GM18870 (cell line): ENCODE measurements around the gene PCDHGA1.

ENCODE experiments used
- ATAC-seq: cut with Tn5 transposase; IDR thresholded peaks from one replicate; pipeline ENCODE4 v1.9.1; 2021; ENCODE audit warnings: moderate library complexity; ENCODE audit not compliant: unreplicated experiment

The PCDHGA1 gene

DNA sequence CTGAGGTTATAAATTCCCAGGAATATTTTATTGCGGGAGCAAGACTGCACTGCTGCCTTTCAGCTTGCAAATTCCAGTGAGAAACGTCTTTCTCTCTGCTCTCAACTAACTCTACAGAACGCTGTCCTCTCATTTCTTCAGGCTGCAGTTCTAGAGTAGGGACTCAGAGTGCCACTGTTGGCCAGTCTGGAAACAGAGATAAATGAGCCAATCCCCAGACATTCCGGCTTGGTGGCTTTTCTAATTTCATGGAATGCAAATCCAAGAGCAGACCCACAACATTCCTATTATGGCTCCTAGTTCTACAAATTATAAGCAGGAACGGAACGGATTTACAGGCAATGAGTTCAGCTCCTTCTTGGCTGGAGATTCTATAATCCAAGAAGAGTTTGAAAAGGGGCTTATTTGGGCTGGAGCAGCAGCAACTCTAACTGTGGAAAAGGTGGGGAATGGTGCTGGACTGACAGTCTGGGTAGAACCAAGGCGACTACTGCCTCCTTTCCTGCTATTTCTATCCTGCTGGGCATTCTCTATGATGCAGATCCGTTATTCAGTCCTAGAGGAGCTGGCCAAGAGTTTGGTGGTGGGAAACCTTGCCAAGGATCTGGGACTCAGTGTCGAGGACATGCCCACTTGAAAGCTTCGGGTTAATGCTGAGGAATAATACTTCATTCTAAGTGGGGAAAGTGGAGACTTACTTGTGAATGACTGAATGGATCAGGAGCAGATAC is 109.3 kb downstream of the PCDHGA1 start:
- ATAC-seq = no peak

DNA sequence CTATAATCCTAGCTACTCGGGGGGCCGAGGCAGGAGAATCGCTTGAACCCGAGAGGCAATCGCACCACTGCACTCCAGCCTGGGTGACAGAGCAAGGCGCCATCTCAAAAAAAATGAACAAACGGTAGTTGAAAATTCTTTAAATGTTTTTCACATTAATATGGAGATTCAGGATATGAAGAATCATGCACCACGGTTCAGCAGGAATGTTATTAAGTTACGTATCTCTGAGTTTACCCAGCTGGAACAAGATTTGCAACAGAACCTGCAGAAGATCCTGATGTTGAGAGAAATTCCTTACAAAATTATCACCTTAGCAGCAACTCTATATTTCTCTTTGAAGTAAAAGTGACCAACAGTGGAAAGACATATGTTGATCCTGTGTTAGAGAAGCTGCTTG is 110.0 kb downstream of the PCDHGA1 start:
- ATAC-seq = no peak

DNA sequence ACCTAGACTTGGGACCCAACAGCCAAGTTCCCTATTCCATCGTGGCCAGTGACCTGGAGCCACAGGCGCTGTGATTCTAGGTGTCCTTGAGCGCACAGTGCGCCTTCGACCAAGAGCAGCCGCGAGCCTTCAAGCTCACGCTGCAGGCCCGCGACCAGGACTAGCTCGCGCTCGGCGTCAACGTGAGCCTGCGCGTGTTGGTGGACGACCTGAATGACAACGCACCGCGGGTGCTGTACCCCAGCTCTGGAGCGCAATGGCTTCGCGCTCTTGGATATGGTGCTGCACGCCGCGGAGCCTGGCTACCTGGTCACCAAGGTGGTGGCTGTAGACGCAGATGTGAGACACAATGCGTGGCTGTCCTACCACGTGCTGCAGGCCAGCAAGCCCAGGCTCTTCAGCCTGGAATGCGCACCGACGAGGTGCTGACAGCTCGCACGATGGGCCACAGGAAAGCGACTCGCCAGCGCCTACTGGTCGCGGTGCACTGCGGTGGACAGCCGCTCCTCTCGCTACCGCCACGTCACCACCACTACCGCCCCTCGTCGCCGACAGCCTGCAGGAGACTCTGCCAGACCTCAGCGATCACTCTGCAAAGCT is 111.4 kb downstream of the PCDHGA1 start:
- no peak for ATAC-seq

DNA sequence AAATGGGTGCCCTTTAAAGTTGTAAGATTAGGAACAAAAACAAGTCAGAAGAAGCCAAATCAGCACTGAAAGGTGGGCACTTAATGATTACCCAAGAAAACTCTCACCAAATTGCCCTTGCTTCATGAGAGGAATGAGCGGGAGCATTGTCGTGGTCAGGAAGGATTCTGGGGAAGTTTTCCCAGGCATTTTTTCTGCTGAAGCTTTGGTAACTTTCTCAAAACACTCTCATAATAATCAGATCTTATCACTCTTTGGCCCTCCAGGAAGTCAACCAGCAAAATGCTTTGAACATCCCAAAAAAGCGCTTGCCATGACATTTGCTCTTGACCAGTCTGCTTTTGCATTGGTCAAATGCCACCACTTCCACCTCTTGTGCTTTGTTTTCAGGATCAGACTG is 135.0 kb downstream of the PCDHGA1 start:
- ATAC-seq = no peak

DNA sequence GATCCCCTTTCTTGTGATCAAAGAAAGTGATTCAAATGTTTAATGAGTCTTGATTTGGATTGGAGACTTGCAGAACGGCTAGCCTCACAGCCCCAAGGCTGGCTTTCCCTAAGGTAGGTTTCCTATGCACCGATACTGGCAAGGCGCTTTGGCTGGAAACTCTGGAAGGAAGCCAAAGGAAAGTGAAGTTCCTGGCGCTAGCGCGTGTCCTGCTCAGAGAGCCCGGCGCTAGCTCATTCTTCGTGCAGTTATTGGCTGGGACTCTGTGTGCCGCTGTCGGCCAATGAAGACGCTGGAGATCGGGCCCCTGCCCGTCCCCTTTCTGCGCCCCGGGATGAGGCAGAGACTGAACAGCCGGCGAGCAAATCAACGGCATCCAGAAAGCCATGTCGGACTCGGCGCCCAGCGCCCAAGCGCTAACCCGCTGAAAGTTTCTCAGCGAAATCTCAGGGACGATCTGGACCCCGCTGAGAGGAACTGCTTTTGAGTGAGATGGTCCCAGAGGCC is 145.4 kb downstream of the PCDHGA1 start, which contains the start of gene PCDHGC3:
PCDHGC3 (plus strand) TSS at position 342 of the 507 bp plus-strand sequence; CDS start at position 493, 151 bp downstream.
- ATAC-seq = peak; percentile 86

DNA sequence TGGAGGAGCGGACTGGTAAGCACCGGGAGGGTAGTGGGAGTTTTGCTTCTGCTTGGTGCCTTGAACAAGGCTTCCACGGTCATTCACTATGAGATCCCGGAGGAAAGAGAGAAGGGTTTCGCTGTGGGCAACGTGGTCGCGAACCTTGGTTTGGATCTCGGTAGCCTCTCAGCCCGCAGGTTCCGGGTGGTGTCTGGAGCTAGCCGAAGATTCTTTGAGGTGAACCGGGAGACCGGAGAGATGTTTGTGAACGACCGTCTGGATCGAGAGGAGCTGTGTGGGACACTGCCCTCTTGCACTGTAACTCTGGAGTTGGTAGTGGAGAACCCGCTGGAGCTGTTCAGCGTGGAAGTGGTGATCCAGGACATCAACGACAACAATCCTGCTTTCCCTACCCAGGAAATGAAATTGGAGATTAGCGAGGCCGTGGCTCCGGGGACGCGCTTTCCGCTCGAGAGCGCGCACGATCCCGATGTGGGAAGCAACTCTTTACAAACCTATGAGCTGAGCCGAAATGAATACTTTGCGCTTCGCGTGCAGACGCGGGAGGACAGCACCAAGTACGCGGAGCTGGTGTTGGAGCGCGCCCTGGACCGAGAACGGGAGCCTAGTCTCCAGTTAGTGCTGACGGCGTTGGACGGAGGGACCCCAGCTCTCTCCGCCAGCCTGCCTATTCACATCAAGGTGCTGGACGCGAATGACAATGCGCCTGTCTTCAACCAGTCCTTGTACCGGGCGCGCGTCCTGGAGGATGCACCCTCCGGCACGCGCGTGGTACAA is 146.0 kb downstream of the PCDHGA1 start:
- peak; percentile 24 for ATAC-seq

DNA sequence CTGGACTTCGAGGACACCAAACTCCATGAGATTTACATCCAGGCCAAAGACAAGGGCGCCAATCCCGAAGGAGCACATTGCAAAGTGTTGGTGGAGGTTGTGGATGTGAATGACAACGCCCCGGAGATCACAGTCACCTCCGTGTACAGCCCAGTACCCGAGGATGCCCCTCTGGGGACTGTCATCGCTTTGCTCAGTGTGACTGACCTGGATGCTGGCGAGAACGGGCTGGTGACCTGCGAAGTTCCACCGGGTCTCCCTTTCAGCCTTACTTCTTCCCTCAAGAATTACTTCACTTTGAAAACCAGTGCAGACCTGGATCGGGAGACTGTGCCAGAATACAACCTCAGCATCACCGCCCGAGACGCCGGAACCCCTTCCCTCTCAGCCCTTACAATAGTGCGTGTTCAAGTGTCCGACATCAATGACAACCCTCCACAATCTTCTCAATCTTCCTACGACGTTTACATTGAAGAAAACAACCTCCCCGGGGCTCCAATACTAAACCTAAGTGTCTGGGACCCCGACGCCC is 146.8 kb downstream of the PCDHGA1 start:
- ATAC-seq = no peak

DNA sequence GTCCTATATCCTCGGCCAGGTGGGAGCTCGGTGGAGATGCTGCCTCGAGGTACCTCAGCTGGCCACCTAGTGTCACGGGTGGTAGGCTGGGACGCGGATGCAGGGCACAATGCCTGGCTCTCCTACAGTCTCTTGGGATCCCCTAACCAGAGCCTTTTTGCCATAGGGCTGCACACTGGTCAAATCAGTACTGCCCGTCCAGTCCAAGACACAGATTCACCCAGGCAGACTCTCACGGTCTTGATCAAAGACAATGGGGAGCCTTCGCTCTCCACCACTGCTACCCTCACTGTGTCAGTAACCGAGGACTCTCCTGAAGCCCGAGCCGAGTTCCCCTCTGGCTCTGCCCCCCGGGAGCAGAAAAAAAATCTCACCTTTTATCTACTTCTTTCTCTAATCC is 147.5 kb downstream of the PCDHGA1 start:
- ATAC-seq = no peak

DNA sequence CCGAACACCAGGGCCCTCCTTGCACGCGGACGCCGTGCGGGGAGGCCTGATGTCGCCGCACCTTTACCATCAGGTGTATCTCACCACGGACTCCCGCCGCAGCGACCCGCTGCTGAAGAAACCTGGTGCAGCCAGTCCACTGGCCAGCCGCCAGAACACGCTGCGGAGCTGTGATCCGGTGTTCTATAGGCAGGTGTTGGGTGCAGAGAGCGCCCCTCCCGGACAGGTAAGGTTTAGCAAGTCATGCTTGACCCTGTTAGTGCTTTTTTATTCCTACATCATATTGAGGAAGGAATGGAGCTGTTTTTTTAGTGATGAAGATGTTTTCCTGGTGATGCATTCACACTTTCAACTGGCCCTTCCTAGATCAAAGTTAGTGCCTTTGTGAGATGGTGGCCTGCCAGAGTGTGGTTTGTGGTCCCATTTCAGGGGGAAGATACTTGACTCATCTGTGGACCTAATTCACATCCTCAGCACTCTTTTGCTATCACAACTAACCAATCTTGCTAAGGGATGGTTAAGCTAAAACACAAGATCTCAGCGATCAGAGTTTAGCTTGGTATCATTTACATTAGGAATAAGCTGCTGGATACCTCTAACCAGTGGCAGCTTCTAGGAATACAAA is 148.1 kb downstream of the PCDHGA1 start:
- no peak for ATAC-seq

DNA sequence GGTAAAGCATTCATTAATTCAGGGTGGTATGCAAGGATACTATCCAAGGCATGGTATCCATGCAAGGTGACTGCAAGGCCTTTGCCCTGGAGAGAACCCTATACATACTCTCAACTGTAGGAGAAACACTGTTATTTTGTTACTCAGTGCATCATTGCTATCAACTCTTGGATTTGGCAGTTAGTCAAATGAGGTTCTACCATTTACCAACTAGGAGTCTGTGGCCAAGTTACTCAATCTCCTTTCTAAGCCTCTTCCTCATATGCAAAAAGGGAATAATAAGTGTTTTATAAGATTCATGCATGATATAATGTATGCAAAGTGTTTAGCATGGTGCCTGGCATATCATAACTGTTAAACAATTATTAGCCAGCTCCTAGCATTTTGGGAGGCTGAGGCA is 149.5 kb downstream of the PCDHGA1 start:
- no peak for ATAC-seq

DNA sequence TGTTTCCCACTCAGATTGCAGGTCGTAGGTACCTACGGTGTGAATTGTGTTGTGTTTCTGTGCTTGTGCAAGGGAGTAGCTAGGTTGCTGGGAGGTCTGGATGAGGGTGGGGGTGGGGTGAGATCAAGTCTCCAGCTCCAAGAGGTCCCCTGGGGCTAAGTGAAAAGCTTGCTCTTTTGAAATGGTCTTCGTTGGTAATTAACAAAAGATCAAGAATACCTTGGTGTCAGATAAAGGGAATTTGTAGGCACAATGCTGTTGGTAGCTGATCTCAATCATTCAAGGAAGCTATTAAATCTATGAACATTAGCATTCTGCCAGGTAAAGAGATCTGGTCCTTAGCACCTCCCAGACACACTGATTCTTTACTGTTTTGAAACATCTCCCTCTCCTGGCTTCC is 153.6 kb downstream of the PCDHGA1 start:
- ATAC-seq = no peak

DNA sequence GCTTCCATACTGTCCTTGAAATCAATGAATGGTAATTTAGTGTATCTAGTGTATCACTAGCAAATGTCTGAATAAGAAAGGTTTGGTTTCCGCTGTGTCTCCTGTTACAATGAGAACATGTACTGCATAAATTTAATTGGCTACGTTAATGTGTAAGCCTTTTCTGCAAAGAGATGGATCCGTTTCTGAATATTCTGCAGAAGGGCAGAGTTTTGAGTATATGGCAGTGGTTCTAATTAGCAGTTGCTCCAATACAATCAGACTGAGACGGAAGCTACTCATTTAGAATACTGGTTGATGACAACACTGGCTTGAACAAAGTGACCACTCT is 154.0 kb downstream of the PCDHGA1 start:
- ATAC-seq = no peak

DNA sequence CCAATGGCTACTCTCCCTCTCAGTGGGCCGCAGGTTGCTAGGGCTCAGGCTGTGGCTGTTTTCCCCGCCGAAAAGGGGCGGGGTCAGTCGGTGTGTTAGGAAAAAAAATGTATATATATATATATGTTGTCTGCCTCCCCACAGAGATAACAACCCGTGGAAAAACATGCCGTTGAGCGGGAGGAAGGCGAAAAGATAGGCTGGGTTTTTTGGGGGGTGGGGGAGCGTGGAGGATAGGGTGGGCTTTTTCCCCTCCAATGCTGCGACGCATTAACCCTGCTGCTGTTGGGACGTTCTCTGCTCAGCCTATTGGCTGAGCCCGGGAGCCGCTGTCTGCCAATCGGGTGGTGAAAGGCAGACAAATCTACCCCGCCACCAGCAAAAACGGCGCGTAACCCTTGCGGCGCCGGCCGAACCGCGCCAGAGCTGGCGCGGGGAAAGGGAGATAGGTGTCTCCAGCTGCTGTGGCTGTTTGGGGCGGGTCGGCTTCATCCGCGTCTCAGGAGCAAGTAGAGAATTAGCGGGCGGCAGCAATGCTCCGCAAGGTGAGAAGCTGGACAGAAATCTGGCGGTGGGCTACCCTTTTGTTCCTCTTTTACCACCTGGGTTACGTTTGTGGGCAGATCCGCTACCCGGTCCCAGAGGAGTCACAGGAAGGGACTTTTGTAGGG is 154.5 kb downstream of the PCDHGA1 start, which contains the start of gene PCDHGC4:
PCDHGC4 (plus strand) TSS at position 390 of the 671 bp plus-strand sequence; CDS start at position 534, 144 bp downstream.
- ATAC-seq = no peak

DNA sequence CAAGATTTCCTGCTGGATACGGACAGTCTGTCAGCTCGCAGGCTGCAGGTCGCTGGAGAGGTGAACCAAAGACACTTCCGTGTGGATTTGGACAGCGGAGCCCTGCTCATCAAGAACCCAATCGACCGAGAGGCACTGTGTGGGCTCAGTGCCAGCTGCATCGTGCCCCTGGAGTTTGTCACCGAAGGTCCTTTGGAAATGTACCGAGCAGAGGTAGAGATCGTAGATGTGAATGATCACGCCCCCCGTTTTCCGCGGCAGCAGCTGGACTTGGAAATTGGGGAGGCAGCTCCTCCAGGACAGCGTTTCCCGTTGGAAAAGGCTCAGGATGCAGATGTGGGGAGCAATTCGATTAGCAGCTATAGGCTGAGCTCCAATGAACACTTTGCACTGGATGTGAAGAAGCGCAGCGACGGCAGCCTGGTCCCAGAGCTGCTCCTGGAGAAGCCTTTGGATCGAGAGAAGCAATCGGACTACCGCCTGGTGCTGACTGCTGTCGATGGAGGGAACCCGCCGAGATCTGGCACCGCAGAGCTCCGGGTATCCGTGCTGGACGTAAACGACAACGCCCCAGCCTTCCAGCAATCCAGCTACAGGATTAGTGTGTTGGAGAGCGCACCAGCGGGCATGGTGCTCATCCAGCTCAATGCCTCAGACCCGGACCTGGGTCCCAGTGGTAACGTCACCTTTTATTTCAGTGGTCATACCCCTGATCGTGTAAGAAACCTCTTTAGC is 155.2 kb downstream of the PCDHGA1 start:
- ATAC-seq = no peak

DNA sequence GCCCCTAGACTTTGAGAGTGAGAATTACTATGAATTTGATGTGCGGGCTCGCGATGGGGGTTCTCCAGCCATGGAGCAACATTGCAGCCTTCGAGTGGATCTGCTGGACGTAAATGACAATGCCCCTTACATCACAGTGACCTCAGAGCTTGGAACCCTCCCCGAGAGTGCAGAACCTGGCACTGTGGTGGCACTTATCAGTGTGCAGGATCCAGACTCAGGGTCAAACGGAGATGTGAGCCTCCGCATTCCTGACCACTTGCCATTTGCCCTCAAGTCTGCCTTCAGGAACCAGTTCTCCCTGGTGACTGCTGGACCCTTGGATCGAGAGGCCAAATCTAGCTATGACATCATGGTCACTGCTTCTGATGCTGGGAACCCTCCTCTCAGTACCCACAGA is 155.8 kb downstream of the PCDHGA1 start:
- no peak for ATAC-seq

DNA sequence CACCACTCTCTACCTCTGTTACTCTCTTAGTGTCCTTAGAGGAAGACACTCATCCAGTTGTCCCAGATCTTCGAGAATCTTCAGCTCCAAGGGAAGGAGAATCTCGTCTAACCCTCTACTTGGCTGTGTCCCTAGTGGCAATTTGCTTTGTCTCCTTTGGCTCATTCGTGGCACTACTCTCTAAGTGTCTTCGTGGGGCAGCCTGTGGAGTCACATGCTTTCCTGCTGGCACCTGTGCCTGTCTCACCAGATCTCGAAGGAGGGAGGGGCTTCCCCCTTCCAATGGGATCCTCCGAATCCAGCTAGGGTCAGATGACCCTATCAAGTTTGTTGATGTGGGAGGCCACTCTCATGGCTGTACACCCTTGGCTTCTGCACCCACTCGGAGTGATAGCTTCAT is 156.8 kb downstream of the PCDHGA1 start:
- no peak for ATAC-seq

DNA sequence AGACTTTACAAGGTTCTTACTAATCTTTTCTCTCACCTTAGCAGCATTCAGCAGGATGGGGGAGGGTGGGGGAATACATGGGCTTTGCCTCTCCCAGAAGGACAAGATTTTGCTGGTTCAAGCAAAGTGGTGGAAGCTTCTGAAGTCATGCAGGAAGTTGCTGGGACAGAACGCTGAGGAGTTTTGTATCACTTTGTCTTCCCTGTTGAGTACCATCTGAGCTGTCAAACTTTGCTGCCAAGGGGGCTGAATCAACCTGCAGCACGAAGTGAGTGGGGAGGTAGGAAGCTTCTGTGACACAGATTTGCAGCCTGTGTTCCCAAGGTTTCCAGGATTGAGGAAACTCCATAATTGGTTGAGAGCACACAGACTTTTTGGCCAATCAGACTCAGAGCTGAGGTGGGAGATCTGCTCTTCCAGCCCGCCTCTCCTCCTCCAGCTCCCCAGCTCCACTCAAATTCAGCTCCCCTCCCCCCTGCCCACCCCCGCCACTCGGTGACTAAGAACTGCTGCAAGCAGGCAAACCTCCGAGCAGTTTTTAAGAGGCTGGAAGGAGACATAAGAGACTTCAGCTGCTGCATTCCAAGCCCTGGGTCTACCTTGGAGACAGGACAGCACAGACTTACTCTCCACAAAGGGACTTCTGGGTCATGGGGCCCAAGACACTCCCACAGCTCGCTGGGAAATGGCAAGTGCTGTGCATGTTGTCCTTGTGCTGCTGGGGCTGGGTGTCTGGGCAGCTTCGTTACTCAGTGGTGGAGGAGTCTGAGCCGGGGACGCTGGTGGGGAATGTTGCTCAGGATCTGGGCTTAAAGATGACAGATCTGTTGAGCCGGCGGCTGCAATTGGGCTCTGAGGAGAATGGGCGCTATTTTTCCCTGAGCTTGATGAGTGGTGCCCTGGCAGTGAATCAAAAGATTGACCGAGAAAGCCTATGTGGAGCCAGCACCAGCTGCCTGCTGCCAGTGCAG is 158.6 kb downstream of the PCDHGA1 start, which contains the start of gene PCDHGC5:
PCDHGC5 (plus strand) TSS at position 491 of the 971 bp plus-strand sequence; CDS start at position 651, 160 bp downstream.
- no peak for ATAC-seq

DNA sequence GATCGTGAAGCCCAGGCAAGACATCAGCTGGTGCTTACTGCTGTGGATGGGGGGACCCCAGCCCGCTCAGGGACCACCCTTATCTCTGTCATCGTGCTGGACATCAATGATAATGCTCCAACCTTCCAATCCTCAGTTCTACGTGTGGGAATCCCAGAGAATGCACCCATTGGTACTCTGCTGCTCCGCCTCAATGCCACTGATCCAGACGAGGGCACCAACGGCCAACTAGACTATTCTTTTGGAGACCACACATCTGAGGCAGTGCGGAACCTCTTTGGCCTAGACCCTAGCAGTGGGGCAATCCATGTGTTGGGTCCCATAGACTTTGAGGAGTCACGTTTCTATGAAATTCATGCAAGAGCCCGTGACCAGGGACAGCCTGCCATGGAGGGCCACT is 159.5 kb downstream of the PCDHGA1 start:
- no peak for ATAC-seq
